ENCODE measurements around the gene FGFBP1.

DNA sequence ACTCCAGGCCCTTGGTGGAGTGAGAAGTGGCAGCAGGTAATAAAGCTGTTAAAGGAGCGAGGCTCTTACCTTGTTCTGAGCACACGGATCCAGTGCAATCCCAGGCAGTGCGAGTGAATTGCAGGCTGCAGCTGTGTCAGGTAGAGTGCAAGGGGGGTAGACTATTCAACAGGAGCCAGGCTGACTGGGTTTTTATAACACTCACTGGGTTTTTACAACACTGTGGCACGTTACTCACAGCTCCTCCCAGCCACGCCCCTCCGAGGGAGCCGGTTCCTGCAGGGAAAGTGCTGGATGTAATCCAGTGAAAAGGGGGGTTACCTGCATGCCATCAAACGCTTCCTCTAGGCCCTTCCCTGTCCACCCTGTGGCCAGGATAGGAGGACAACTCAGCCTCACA is 358 bp downstream of the FGFBP1 start:
- TF ChIP-seq EZH2 (IDR thresholded peaks at IDR 0.05; ENCODE audit: borderline replicate concordance, insufficient read depth, low read depth, low read length, poor library complexity, severe bottlenecking) = no peak
- TF ChIP-seq, protein P1, sequence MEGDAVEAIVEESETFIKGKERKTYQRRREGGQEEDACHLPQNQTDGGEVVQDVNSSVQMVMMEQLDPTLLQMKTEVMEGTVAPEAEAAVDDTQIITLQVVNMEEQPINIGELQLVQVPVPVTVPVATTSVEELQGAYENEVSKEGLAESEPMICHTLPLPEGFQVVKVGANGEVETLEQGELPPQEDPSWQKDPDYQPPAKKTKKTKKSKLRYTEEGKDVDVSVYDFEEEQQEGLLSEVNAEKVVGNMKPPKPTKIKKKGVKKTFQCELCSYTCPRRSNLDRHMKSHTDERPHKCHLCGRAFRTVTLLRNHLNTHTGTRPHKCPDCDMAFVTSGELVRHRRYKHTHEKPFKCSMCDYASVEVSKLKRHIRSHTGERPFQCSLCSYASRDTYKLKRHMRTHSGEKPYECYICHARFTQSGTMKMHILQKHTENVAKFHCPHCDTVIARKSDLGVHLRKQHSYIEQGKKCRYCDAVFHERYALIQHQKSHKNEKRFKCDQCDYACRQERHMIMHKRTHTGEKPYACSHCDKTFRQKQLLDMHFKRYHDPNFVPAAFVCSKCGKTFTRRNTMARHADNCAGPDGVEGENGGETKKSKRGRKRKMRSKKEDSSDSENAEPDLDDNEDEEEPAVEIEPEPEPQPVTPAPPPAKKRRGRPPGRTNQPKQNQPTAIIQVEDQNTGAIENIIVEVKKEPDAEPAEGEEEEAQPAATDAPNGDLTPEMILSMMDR (IDR thresholded peaks at IDR 0.05) = no peak
